Loucy (cell line): ENCODE results near the gene C1QL4.

Source experiments
- H2AFZ ChIP-seq: fragments of 200-600 bp; sonication (generic); 2 replicates; pipeline ENCODE4 v1.6.0; 2016; ENCODE audit warnings: antibody characterized with exemption, mild to moderate bottlenecking, low read length, moderate library complexity
- H3F3A ChIP-seq: fragments of 200-600 bp; 2 replicates; pipeline ENCODE4 v1.6.0; 2016; ENCODE audit warnings: antibody characterized with exemption, low read depth, mild to moderate bottlenecking
- H3K27me3 ChIP-seq: fragments of 200-600 bp; sonication (generic); 2 replicates; pipeline ENCODE4 v1.6.1; 2014; ENCODE audit warnings: low read length, mild to moderate bottlenecking; ENCODE audit not compliant: insufficient read depth, poor library complexity, severe bottlenecking
- H3K36me3 ChIP-seq: fragments of 200-600 bp; sonication (generic); 2 replicates; pipeline ENCODE4 v1.6.1; 2016; ENCODE audit warnings: low read length; ENCODE audit not compliant: insufficient read depth
- H3K4me1 ChIP-seq: fragments of 200-600 bp; sonication (generic); 2 replicates; pipeline ENCODE4 v1.5.1; 2014; ENCODE audit warnings: low read length, mild to moderate bottlenecking; ENCODE audit not compliant: insufficient read depth, poor library complexity, severe bottlenecking
- H3K4me2 ChIP-seq: fragments of 200-600 bp; sonication (generic); 2 replicates; pipeline ENCODE4 v1.6.0; 2014; ENCODE audit warnings: antibody characterized with exemption, low read length, low read depth, mild to moderate bottlenecking; ENCODE audit not compliant: poor library complexity, severe bottlenecking
- H3K4me3 ChIP-seq: fragments of 200-600 bp; sonication (generic); 2 replicates; pipeline ENCODE4 v1.5.1; 2014; ENCODE audit warnings: low read length, mild to moderate bottlenecking, mixed read lengths; ENCODE audit not compliant: poor library complexity, severe bottlenecking
- H3K79me2 ChIP-seq: fragments of 200-600 bp; sonication (generic); 2 replicates; pipeline ENCODE4 v1.6.1; 2014; ENCODE audit warnings: low read length; ENCODE audit not compliant: insufficient read depth
- H3K9ac ChIP-seq: fragments of 200-600 bp; sonication (generic); 2 replicates; pipeline ENCODE4 v1.6.0; 2014; ENCODE audit warnings: mild to moderate bottlenecking, low read depth, low read length, moderate library complexity; ENCODE audit not compliant: poor library complexity, severe bottlenecking
- H3K9me2 ChIP-seq: fragments of 200-600 bp; sonication (generic); replicated peaks from 2 replicates; pipeline ENCODE4 v1.6.1; 2016; ENCODE audit warnings: low read depth, low read length, mixed read lengths
- H3K9me3 ChIP-seq: fragments of 200-600 bp; sonication (generic); 2 replicates; pipeline ENCODE4 v1.6.1; 2014; ENCODE audit warnings: mild to moderate bottlenecking, antibody characterized with exemption, low read length, low read depth; ENCODE audit not compliant: insufficient read depth
- H4K20me1 ChIP-seq: fragments of 200-600 bp; sonication (generic); 2 replicates; pipeline ENCODE4 v1.6.0; 2014; ENCODE audit warnings: antibody characterized with exemption, low read length, mild to moderate bottlenecking; ENCODE audit not compliant: insufficient read depth, poor library complexity, severe bottlenecking
- CTCF ChIP-seq: fragments of 200-600 bp; sonication (generic); conservative IDR thresholded peaks from 2 replicates; pipeline ENCODE4 v1.5.1; 2014; ENCODE audit warnings: mild to moderate bottlenecking, antibody characterized with exemption, low read length
- EZH2phosphoT487 ChIP-seq: fragments of 200-600 bp; IDR thresholded peaks from 2 replicates; pipeline ENCODE4 v1.6.1; 2018; ENCODE audit warnings: antibody characterized with exemption, mild to moderate bottlenecking, moderate library complexity, borderline replicate concordance

Gene C1QL4

DNA sequence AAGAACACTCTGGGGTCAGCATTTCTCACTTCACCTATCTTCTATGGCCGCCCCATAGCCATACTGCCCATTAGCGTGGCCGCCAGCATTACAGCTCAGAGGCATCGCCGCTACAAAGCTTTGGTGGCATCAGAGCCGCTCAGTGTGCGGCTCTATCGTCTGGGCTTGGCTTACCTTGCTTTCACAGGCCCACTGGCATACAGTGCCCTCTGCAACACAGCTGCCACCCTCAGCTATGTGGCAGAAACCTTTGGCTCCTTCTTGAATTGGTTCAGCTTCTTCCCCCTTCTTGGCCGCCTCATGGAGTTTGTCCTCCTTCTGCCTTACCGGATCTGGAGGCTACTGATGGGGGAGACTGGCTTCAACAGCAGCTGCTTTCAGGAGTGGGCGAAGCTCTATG lies 12.3 kb upstream of the C1QL4 start:
- Histone ChIP-seq H3K79me2 (no peaks in the 10 kb centered on the region), H3K9me2 (no peaks in the 10 kb centered on the region), H3K9me3 (no peaks in the 10 kb centered on the region), H2AFZ (no peak overlapping the region), H3K4me2 (no peak overlapping the region), H3K9ac (no peak overlapping the region), H3F3A (no peaks in the 10 kb centered on the region), H3K4me1 (peaks cover 5% of the 10 kb centered on the region), H3K27me3 (no peaks in the 10 kb centered on the region), H3K4me3 (no peak overlapping the region), H4K20me1 (no peaks in the 10 kb centered on the region), H3K36me3 (no peaks in the 10 kb centered on the region)
- TF ChIP-seq EZH2phosphoT487 (no peak), CTCF (no peak)

- Histone ChIP-seq H3K4me1 (peaks cover 5% of the 10 kb centered on the region), H3K4me3 (no peak overlapping the region), H2AFZ (no peak overlapping the region; the same call in 1 of the 2 replicates), H4K20me1 (no peaks in the 10 kb centered on the region), H3K9ac (no peak overlapping the region), H3F3A (no peaks in the 10 kb centered on the region), H3K27me3 (no peaks in the 10 kb centered on the region), H3K9me3 (no peaks in the 10 kb centered on the region), H3K79me2 (no peaks in the 10 kb centered on the region), H3K36me3 (no peaks in the 10 kb centered on the region), H3K9me2 (no peaks in the 10 kb centered on the region), H3K4me2 (no peak overlapping the region)
- no peak for TF ChIP-seq CTCF
- no peak for TF ChIP-seq EZH2phosphoT487
Measured at GRCh38 chr12:49348781-49349180, 11.8 kb upstream of the C1QL4 start.

DNA sequence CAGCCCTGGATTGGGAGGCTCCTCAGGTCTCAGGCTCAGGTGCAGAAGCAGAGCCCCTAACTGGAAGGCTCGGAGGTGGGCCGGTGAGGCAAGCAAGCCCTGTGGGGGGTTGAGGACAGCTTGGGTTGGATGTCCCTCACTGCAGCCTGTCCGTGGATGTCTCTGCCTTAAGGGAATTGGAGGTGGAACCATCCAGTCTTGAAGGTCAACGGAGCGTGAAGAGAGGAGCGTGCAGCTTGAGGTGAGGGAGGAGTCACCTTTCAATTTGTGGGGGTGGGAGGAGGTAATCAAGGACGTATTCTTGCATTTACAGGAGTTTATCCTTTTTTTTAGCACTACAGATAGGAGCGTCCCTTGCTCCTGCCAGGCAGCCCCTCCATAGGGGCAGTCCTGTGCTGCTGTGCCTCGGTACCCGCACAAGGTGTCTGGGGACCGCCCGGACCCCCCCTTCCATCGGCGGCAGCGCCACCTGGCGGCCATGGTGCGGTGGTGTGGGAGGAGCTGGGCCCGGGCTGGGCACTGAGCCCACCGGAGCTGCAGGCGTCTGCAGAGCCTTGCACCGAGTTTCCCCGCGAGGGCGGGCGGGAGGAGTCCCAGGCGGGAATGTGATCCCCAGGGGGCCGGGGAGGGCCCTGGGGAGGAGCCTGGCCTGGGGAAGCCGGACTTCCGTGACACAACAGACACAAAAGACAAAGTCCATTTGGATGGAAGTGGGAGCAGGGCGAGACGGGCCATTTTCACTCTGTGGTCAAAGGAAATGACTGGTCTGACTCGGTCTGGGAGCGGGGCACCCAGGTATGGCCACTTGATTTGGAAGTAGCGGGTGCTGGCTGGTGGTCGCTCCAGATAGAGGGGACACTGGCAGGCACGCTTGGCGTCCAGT lies 10.6 kb upstream of the C1QL4 start:
- Histone ChIP-seq H3K79me2 (no peaks in the 10 kb centered on the region), H3K9ac (peak overlapping the region; percentile 48), H3K27me3 (no peaks in the 10 kb centered on the region), H3K4me3 (peak overlapping the region; percentile 60), H3K4me1 (peaks cover 5% of the 10 kb centered on the region), H3K9me3 (no peaks in the 10 kb centered on the region), H3K9me2 (no peaks in the 10 kb centered on the region), H4K20me1 (no peaks in the 10 kb centered on the region), H3K36me3 (no peaks in the 10 kb centered on the region), H3K4me2 (peak overlapping the region; percentile 66), H2AFZ (peak overlapping the region; percentile 89), H3F3A (no peaks in the 10 kb centered on the region)
- TF ChIP-seq EZH2phosphoT487 (no peak), CTCF (peak; percentile 91)
